GM12872 (cell line): ENCODE data around the gene GLB1L2.

ENCODE experiments used
- CTCF ChIP-seq: IDR thresholded peaks from 3 replicates; pipeline ENCODE4 v1.5.1; 2011; ENCODE audit warnings: low read depth, mild to moderate bottlenecking, low read length, moderate library complexity; ENCODE audit not compliant: insufficient read depth

The GLB1L2 gene

GRCh38 chr11:134355136-134355535 lies 23.3 kb downstream of the GLB1L2 start:
- no peak for TF ChIP-seq CTCF

GRCh38 chr11:134355656-134356055 lies 23.9 kb downstream of the GLB1L2 start:
- TF ChIP-seq CTCF, result no peak

- no peak for TF ChIP-seq CTCF
Measured at GRCh38 chr11:134356656-134357544, 25.1 kb downstream of the GLB1L2 start.

- TF ChIP-seq CTCF, result no peak
Measured at GRCh38 chr11:134357545-134357839, 25.7 kb downstream of the GLB1L2 start.

GRCh38 chr11:134358165-134358855 lies 26.5 kb downstream of the GLB1L2 start:
- TF ChIP-seq CTCF, result no peak

- no peak for TF ChIP-seq CTCF
Measured at GRCh38 chr11:134358856-134359490, 27.2 kb downstream of the GLB1L2 start.

- TF ChIP-seq CTCF, result no peak
Measured at GRCh38 chr11:134359646-134360045, 27.9 kb downstream of the GLB1L2 start.
